Sigmoid colon (tissue), 7 donors: ENCODE results near the gene HIPK4. TPM values are rescaled to one million over a fixed set of nuclear protein-coding genes. Genes with fewer than 3 reads are reported as not detected.
"Not testable (repeated sequence)": the region's sequence is repeated elsewhere in the genome, so short reads cannot be mapped to it uniquely, and the experiment has no call there.

ENCODE experiments used
- DNase-seq: peaks from one replicate; pipeline ENCODE4 v3.0.0-alpha.2; 2019
- H3K27ac ChIP-seq, 4 donors: fragments of 200-600 bp; sonication (generic); one replicate each; pipeline ENCODE4 v1.5.1; 2016 to 2019; ENCODE audit warnings: mild to moderate bottlenecking in 1 of 4
- H3K27me3 ChIP-seq, 3 donors: fragments of 200-600 bp; sonication (generic); one replicate each; pipeline ENCODE4 v1.5.1; 2019; ENCODE audit warnings: mild to moderate bottlenecking in 1 of 3
- H3K36me3 ChIP-seq, 4 donors: fragments of 200-600 bp; sonication (generic); one replicate each; pipeline ENCODE4 v1.5.1; 2016 to 2019
- H3K4me1 ChIP-seq, 4 donors: fragments of 200-600 bp; sonication (generic); one replicate each; pipeline ENCODE4 v1.5.1; 2017 to 2019
- H3K4me3 ChIP-seq, 4 donors: fragments of 200-600 bp; sonication (generic); one replicate each; pipeline ENCODE4 v1.5.1; 2017 to 2019; ENCODE audit warnings: mild to moderate bottlenecking in 2 of 4, moderate library complexity in 1 of 4
- H3K9me3 ChIP-seq, 4 donors: fragments of 200-600 bp in 3 of 4; sonication (generic) in 3 of 4; one replicate each; pipeline versions ENCODE4 v1.5.1 to v1.6.1; 2013 to 2019
- CTCF ChIP-seq, 4 experiments: fragments of 450-650 bp in 3 of 4; fragments of 200-600 bp in 1 of 4; IDR thresholded peaks; one replicate each; pipeline ENCODE4 v1.5.1; 2016 to 2019; ENCODE audit warnings: antibody characterized with exemption in 4 of 4, mild to moderate bottlenecking in 3 of 4, moderate library complexity in 2 of 4
- EP300 ChIP-seq, 4 donors: sonication (generic); formaldehyde crosslinking; IDR thresholded peaks; one replicate each; pipeline ENCODE4 v1.6.1; 2017; ENCODE audit warnings: antibody characterized with exemption in 4 of 4
- POLR2A ChIP-seq, 2 donors: fragments of 450-650 bp; IDR thresholded peaks; one replicate each; pipeline ENCODE4 v1.6.1; 2016; ENCODE audit warnings: antibody characterized with exemption in 2 of 2, mild to moderate bottlenecking in 2 of 2, moderate library complexity in 2 of 2
- POLR2AphosphoS5 ChIP-seq, 4 donors: sonication (generic); formaldehyde crosslinking; IDR thresholded peaks; one replicate each; pipeline ENCODE4 v1.6.1; 2017; ENCODE audit warnings: antibody characterized with exemption in 4 of 4
- WGBS, 2 donors: extraction: QIAGEN DNeasy Blood & Tissue Kit; methylation state at CpG; one replicate each; pipeline ENCODE4 v1.1.7; 2013; 5-methylcytosine and 5-hydroxymethylcytosine counted together
- intact Hi-C: fragments of 100-400 bp; cut with DNase I; formaldehyde crosslinking; loops from one replicate; pipeline ENCODE4 v1.15.1; 2023
- polyA plus RNA-seq, 3 donors: library from polyadenylated mRNA; stranded (reverse); fragments of 200-250 nt; gene quantifications; one replicate each; pipeline ENCODE4 v1.2.3, GENCODE V29; 2013
- total RNA-seq, 4 donors: library from RNA; depleted of rRNA; stranded (reverse); fragments of >200 nt; gene quantifications; one replicate each; pipeline ENCODE4 v1.1.0, GENCODE V29; 2016
- donor health status: healthy with polysubstance abuse.
- donor health status: Bipolar disorder and iron deficiency.
- donor health status: healthy.

The HIPK4 gene
- total RNA-seq (under 1 TPM in 2 of 4 donors, not detected in 2; 0.14 to 0.36 TPM), polyA plus RNA-seq (under 1 TPM in 1 of 3 donors, not detected in 2; 0.06 TPM)

- TF ChIP-seq POLR2A (IDR thresholded peaks at IDR 0.05) (no peak), CTCF (IDR thresholded peaks at IDR 0.05) (no peak), EP300 (IDR thresholded peaks at IDR 0.05) (no peak), POLR2AphosphoS5 (IDR thresholded peaks at IDR 0.05) (no peak)
- Histone ChIP-seq H3K36me3 (no peaks in the 10 kb centered on the region), H3K4me1 (no peaks in the 10 kb centered on the region), H3K27me3 (no peaks in the 10 kb centered on the region), H3K4me3 (no peak within 1 kb of the TSS), H3K27ac (no peak within 1 kb of the TSS), H3K9me3 (no peaks in the 10 kb centered on the region)
- intact Hi-C loops: no loop called here
- no peak for DNase-seq
- 90 to 91% methylated on average over 10 of the region's 10 CpGs for WGBS, 2 donors
Observed at GRCh38 chr19:40390084-40390742, at the start of gene HIPK4. HIPK4 (minus strand) TSS chr19:40390181; CDS start chr19:40389902, 279 bp downstream.

GRCh38 chr19:40438284-40438683 is 48.3 kb upstream of the HIPK4 start:
- Histone ChIP-seq H3K36me3 (peaks cover 5 to 19% (median 16%) of the 10 kb centered on the region in 4 donors), H3K27ac (no peak overlapping the region), H3K9me3 (no peaks in the 10 kb centered on the region), H3K4me3 (no peak overlapping the region), H3K4me1 (peaks cover 0 to 54% (median 46%) of the 10 kb centered on the region in 4 donors), H3K27me3 (no peaks in the 10 kb centered on the region)
- WGBS, 2 donors: 96 to 97% methylated on average over 3 of the region's 3 CpGs
- intact Hi-C loops: no loop called here
- TF ChIP-seq POLR2AphosphoS5 (IDR thresholded peaks at IDR 0.05) (no peak), EP300 (IDR thresholded peaks at IDR 0.05) (no peak), POLR2A (IDR thresholded peaks at IDR 0.05) (no peak)
- DNase-seq: no peak

GRCh38 chr19:40433391-40434216 is 43.6 kb upstream of the HIPK4 start:
- Histone ChIP-seq H3K27ac (peak overlapping the region; percentile 93 to 97 (median 95)), H3K27me3 (no peaks in the 10 kb centered on the region), H3K4me3 (peak overlapping the region; percentile 23 to 53 (median 50)), H3K9me3 (no peaks in the 10 kb centered on the region), H3K4me1 (peaks cover 0 to 38% (median 22%) of the 10 kb centered on the region in 4 donors), H3K36me3 (no peaks in the 10 kb centered on the region)
- peak; percentile 97 for DNase-seq
- intact Hi-C loops: loop anchor here (1.0 kb wide), 1 partner anchor 10 kb away; no protein-coding TSS in a partner anchor
- WGBS, 2 donors: 1 to 3% methylated on average over 50 of the region's 50 CpGs
- no peak for TF ChIP-seq EP300 (IDR thresholded peaks at IDR 0.05)
- peak; percentile 62 to 89 (median 76) for TF ChIP-seq POLR2AphosphoS5 (IDR thresholded peaks at IDR 0.05)
- no peak for TF ChIP-seq CTCF (IDR thresholded peaks at IDR 0.05)

GRCh38 chr19:40432760-40433159 is 42.8 kb upstream of the HIPK4 start:
- peak overlapping the region; percentile 20 to 53 (median 50) for H3K4me3 ChIP-seq
- H3K4me1 ChIP-seq: peaks cover 0 to 38% (median 22%) of the 10 kb centered on the region in 4 donors
- 36 to 62% methylated on average over 7 of the region's 7 CpGs for WGBS, 2 donors

GRCh38 chr19:40431698-40432097 is 41.7 kb upstream of the HIPK4 start:
- intact Hi-C loops: no loop called here
- Histone ChIP-seq H3K27ac (peak overlapping the region; percentile 93 to 97 (median 95)), H3K27me3 (no peaks in the 10 kb centered on the region), H3K4me1 (peaks cover 0 to 38% (median 24%) of the 10 kb centered on the region in 4 donors), H3K9me3 (no peaks in the 10 kb centered on the region), H3K4me3 (no peak overlapping the region), H3K36me3 (no peaks in the 10 kb centered on the region)
- TF ChIP-seq EP300 (IDR thresholded peaks at IDR 0.05): no peak
- no peak for DNase-seq
- 91% methylated on average over 3 of the region's 3 CpGs for WGBS, 2 donors

More at GRCh38 chr19:40432760-40433159, 42.8 kb upstream of the HIPK4 start:
- H3K27me3 ChIP-seq, H3K9me3 ChIP-seq, DNase-seq, H3K36me3 ChIP-seq: not testable (repeated sequence)
- peak overlapping the region; percentile 93 to 97 (median 95) for H3K27ac ChIP-seq
- intact Hi-C loops: loop anchor here (1.0 kb wide), 1 partner anchor 11 kb away; no protein-coding TSS in a partner anchor

GRCh38 chr19:40430242-40430641 is 40.3 kb upstream of the HIPK4 start:
- intact Hi-C loops, H3K36me3 ChIP-seq, H3K27ac ChIP-seq, H3K9me3 ChIP-seq, DNase-seq, H3K27me3 ChIP-seq, H3K4me3 ChIP-seq: not testable (repeated sequence)
- peaks cover 0 to 36% (median 27%) of the 10 kb centered on the region in 4 donors for H3K4me1 ChIP-seq
- WGBS, 2 donors: 93 to 98% methylated on average over 10 of the region's 10 CpGs

GRCh38 chr19:40428197-40428596 is 38.2 kb upstream of the HIPK4 start:
- not testable (repeated sequence) for H3K9me3 ChIP-seq, H3K4me3 ChIP-seq, DNase-seq, H3K36me3 ChIP-seq, H3K27ac ChIP-seq, H3K27me3 ChIP-seq
- intact Hi-C loops: loop anchor here (10.0 kb wide), 1 partner anchor 143 kb away; the partner anchor contains the start of gene AKT2
- WGBS, 2 donors: 94% methylated on average over 7 of the region's 7 CpGs
- H3K4me1 ChIP-seq: peaks cover 0 to 41% (median 32%) of the 10 kb centered on the region in 4 donors
